Naive thymus-derived CD8-positive, alpha-beta T cell (primary cell): Measurements from ENCODE around the gene DSCAML1. TPM values are rescaled to one million over a fixed set of nuclear protein-coding genes. Genes with fewer than 3 reads are reported as not detected.

Experiments used
- ATAC-seq, 2 donors: fragments of 150-1000 bp; cut with Tn5 transposase in 1 of 2; sonication (Bioruptor Pico), chemical (Tn5 transposase) in 1 of 2; 1 replicate in 1 of 2; 2 replicates in 1 of 2; pipeline ENCODE4 v1.10.0; 2021; ENCODE audit warnings: mild to moderate bottlenecking in 2 of 2, moderate library complexity in 2 of 2
- POLR2A ChIA-PET: fragments of 350-600 bp; sonication (Branson Sonifier 250); formaldehyde crosslinking; loops from one replicate; lab custom pipeline; 2021; ENCODE audit warnings: antibody characterized with exemption; lab: Charles Lee
- DNase-seq, 10 donors: peaks; one replicate each; pipeline versions ENCODE4 v3.0.0 to v3.0.0-alpha.2; 2020 to 2022
- H3K27ac Mint-ChIP-seq, 10 donors: one replicate each; pipeline ENCODE4 v1.8.0; 2020 to 2022; ENCODE audit warnings: mild to moderate bottlenecking in 10 of 10, mixed read lengths in 10 of 10, moderate library complexity in 4 of 10, inconsistent platforms in 1 of 10
- H3K27me3 Mint-ChIP-seq, 5 donors: one replicate each; pipeline ENCODE4 v1.8.0; 2021 to 2022; ENCODE audit warnings: mixed read lengths in 5 of 5
- H3K36me3 Mint-ChIP-seq, 3 donors: one replicate each; pipeline ENCODE4 v1.8.0; 2020 to 2022; ENCODE audit warnings: mixed read lengths in 3 of 3, mild to moderate bottlenecking in 2 of 3, inconsistent platforms in 1 of 3
- H3K4me1 Mint-ChIP-seq, 4 donors: one replicate each; pipeline ENCODE4 v1.8.0; 2021 to 2022; ENCODE audit warnings: mixed read lengths in 4 of 4
- H3K4me3 Mint-ChIP-seq, 10 donors: one replicate each; pipeline ENCODE4 v1.8.0; 2020 to 2022; ENCODE audit warnings: mild to moderate bottlenecking in 10 of 10, mixed read lengths in 10 of 10, moderate library complexity in 6 of 10, inconsistent platforms in 1 of 10
- H3K9me3 Mint-ChIP-seq, 9 donors: one replicate each; pipeline ENCODE4 v1.8.0; 2020 to 2022; ENCODE audit warnings: mixed read lengths in 9 of 9, mild to moderate bottlenecking in 3 of 9, inconsistent platforms in 1 of 9, moderate library complexity in 1 of 9
- polyA plus RNA-seq, 3 donors: library from polyadenylated mRNA; unstranded; fragments of 300-500 nt; fragmentation: Illumina TruSeq; gene quantifications; one replicate each; pipeline ENCODE4 v1.2.3, GENCODE V29; 2021
- total RNA-seq, 8 experiments: library from RNA in 2 of 8; stranded (reverse) in 2 of 8; gene quantifications; one replicate each; pipeline ENCODE4 v1.2.3 and lab custom pipeline; 2021 to 2026

DSCAML1 gene
- total and polyA plus RNA-seq, 5 experiments from 2014 or later = 0.12 to 2.1 (median 0.15) TPM

DNA sequence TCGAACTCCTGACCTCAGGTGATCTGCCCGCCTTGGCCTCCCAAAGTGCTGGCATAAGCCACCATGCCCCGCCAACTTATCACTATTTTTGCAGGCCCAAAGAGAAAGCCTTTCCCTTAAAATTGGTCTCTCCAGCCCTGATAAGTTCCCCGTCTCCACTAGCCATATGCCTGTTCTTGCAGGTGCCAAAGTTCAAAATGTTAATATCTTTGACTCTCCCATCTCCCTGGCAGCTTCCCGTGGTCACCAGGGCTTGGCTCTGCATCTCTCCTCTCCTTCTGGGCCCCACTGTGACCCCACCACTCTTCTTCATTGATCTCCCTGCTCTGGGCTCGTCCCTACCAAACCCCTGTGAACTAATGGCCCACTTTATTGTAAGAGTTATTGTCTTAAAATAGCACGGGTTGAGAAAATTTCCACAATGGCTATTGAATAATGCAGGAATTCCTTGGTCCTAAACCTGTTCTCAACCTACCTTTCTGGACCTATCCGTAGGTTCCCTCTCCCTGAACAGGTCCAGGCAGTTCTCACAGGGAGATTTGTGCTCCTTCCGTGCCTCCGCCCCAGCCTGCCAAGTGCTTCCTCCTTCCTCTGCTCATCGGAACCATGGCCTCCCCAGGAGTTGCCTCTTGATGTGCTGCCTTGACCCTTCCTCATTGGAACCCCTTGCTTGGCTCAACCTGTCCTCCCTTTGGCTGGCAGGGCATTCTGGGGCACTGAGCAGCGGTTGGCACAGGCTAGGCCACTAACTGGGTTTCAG is 147.5 kb downstream of the DSCAML1 start:
- Mint-ChIP-seq H3K36me3 (no peaks in the 10 kb centered on the region), H3K27me3 (peaks cover 0 to 6% (median 0%) of the 10 kb centered on the region in 5 donors), H3K4me1 (no peaks in the 10 kb centered on the region), H3K27ac (peak overlapping the region in 2 of 10 donors; percentile 12 to 14), H3K9me3 (no peaks in the 10 kb centered on the region), H3K4me3 (no peak overlapping the region)
- ATAC-seq (no peak), DNase-seq (peak in 1 of 10 donors; percentile 44)
- POLR2A ChIA-PET = no interaction called here

DNA sequence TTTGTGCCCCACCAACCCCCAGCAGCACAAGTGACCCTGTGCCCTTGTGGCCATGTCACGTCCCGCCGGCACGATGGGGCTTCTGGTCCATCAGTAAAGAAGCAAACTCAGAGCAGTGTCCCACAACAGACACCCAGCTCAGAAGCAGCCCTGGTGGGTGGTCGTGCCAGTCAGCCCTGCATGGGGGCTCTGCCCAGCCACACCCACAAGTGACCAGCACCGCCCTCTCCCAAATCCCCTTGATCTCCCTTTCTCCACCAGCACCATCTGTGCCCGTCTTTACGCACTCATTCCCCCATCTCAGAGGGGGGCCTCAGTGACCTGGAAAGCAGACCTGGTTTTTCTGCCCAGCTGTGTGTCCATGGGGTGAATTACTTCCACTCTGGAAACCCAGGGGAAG is 149.1 kb downstream of the DSCAML1 start:
- POLR2A ChIA-PET = no interaction called here
- H3K4me3 Mint-ChIP-seq = no peak overlapping the region
- H3K9me3 Mint-ChIP-seq = no peaks in the 10 kb centered on the region
- H3K27me3 Mint-ChIP-seq = peaks cover 0 to 9% (median 3%) of the 10 kb centered on the region in 5 donors
- H3K27ac Mint-ChIP-seq = no peak overlapping the region
- no peak for ATAC-seq
- H3K36me3 Mint-ChIP-seq = no peaks in the 10 kb centered on the region
- DNase-seq = peak in 1 of 10 donors; percentile 45
- peaks cover 0 to under 1% (median 0%) of the 10 kb centered on the region in 4 donors for H3K4me1 Mint-ChIP-seq

DNA sequence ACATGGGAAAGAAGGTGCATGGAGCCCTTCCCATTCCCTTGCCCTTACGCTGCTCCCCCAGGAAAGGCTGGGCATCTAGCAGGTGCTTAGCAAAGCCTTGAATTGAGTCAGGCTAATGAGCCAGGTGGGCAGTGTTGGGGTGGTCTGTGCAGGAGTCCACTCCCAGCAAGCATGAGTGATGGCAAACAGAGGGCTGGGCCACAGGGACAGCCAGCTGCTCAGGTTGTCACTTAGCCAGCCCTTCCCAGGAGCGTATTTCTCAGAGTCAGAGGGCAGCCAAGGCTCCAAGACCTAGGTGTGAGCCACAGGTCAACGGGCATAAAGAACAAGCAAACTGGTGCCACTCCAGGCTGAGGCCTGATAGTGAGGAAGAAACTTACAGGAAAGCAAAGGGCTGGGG is 149.8 kb downstream of the DSCAML1 start:
- Mint-ChIP-seq H3K36me3 (no peaks in the 10 kb centered on the region), H3K4me3 (no peak overlapping the region), H3K27ac (no peak overlapping the region), H3K9me3 (no peaks in the 10 kb centered on the region), H3K4me1 (peaks cover 0 to 2% (median 0%) of the 10 kb centered on the region in 4 donors), H3K27me3 (peaks cover 0 to 10% (median 3%) of the 10 kb centered on the region in 5 donors)
- POLR2A ChIA-PET = no interaction called here
- DNase-seq (peak in 1 of 10 donors; percentile 32), ATAC-seq (no peak)

DNA sequence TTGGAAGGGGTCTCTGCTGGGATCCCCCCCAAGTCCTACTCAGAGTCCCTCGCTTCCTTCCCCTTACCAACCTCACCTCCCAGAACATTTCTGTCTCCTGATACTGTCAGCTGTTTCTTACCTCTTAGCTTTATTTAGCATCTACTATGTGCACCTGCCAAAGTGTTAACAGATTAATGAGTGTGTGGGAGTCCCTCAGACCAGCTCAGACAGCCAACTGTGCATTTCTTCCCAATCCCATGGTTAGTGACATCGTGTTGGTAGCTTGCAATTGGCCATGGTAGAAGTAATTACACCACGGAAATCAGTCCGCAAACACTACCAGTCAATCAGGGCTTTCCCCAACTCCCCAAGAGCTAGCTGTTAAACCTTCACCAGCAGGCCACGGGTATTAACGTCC is 150.6 kb downstream of the DSCAML1 start:
- H3K4me3 Mint-ChIP-seq = no peak overlapping the region
- no peak overlapping the region for H3K27ac Mint-ChIP-seq
- ATAC-seq (no peak), DNase-seq (peak in 1 of 10 donors; percentile 36)
- peaks cover under 1 to 14% (median 3%) of the 10 kb centered on the region in 5 donors for H3K27me3 Mint-ChIP-seq
- H3K9me3 Mint-ChIP-seq = no peaks in the 10 kb centered on the region
- H3K4me1 Mint-ChIP-seq = peaks cover 0 to 2% (median 0%) of the 10 kb centered on the region in 4 donors
- POLR2A ChIA-PET = no interaction called here
- H3K36me3 Mint-ChIP-seq = no peaks in the 10 kb centered on the region

DNA sequence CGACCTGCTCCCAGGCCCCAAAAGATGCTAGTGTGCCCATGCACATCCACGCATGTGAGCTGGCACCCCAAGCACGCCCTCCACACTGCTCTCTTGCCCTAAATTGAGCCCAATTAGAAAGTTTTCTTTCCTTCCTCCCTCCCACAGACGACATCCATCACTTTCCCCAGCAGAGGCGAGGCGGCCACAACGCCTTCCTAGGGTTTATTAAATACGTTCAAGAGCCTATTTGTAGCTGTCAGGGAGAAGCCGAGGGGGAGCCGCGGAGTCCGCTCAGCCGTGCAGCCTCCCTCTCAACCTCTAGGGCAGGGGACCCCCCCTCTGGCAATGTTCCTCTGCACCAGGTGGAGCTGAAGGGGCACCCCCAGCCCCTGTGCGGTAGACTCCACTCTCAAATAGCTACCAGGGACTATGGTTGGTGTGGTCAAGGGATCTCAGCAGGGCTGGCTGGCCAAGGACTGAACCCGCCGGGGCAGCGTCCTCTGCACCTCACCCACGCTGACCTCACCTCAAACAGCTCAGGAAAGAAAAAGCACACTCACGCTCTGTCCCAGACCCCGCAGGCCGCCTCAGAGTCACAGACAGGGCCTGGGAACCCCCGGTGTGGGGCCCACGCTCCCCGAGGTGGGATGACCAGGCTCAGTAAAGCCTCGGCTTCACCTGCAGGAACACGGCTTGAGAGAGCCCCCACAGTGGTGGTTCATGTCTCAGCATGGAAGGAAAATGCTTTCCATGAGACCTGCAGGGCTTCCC is 152.4 kb downstream of the DSCAML1 start:
- Mint-ChIP-seq H3K27ac (no peak overlapping the region), H3K4me1 (peaks cover 0 to 2% (median 0%) of the 10 kb centered on the region in 4 donors), H3K9me3 (no peaks in the 10 kb centered on the region), H3K4me3 (no peak overlapping the region), H3K36me3 (no peaks in the 10 kb centered on the region), H3K27me3 (peaks cover 5 to 18% (median 14%) of the 10 kb centered on the region in 5 donors)
- POLR2A ChIA-PET = no interaction called here
- DNase-seq = no peak
- no peak for ATAC-seq

DNA sequence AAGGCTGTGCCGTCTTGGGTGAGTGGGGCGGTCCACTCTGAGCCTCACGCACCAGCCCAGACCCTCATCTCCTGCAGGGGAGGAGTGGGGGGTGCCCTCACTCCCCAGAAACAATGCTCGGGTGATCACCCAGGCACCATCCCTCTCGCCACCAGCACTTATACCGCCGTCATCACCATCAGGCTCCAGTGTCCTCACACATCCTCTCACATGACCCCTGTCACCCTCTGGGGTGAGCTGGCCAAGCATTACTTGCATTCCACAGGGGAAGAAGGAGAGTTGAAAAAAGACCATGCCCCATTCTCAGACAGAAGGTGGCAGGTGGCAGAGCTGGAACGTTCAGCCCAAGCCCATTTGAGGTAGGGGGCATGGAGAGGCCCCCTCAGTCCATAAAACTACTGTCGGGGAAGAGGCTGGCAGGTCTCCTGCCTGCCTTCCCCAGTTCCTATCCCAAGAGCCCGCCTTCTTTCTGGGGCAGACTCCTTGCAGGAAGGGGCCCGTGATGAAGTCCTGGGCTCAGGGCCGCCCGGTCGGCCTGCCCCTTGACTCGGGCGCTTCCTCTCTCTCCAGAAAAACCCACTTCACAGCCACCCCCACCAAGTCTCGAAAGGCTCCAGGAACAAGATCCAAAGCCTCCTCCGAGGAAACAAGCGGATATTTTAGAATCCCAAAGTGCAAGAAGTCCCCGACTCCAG is 153.3 kb downstream of the DSCAML1 start:
- ATAC-seq = no peak
- peaks cover 0 to 2% (median 0%) of the 10 kb centered on the region in 4 donors for H3K4me1 Mint-ChIP-seq
- peaks cover 0 to under 1% (median 0%) of the 10 kb centered on the region in 9 donors for H3K9me3 Mint-ChIP-seq
- H3K27me3 Mint-ChIP-seq = peaks cover 5 to 18% (median 14%) of the 10 kb centered on the region in 5 donors
- POLR2A ChIA-PET = no interaction called here
- no peak overlapping the region for H3K27ac Mint-ChIP-seq
- no peaks in the 10 kb centered on the region for H3K36me3 Mint-ChIP-seq
- H3K4me3 Mint-ChIP-seq = no peak overlapping the region
- no peak for DNase-seq

DNA sequence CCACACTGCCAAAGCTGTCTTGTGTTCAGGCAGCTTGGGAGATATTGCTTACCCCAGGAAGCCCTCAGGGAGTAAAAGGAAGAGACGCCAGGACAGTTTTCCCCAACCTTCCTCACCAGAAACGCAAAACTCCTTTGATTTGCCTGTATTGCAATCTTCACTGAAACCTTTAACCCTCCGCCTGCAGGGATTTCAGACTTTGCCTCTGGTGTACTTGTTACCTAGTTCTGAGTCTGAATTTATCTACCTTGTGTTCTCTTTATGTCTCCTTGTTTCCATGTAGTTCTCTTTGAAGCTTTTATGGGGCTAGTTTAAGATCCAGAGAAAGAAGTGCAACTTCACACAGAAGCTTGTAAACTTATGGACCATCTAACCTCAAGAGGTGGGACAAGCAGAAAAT is 154.2 kb downstream of the DSCAML1 start:
- DNase-seq (no peak), ATAC-seq (no peak)
- Mint-ChIP-seq H3K4me3 (no peak overlapping the region), H3K9me3 (peaks cover 0 to 3% (median 0%) of the 10 kb centered on the region in 9 donors), H3K4me1 (peaks cover 0 to 2% (median 0%) of the 10 kb centered on the region in 4 donors), H3K36me3 (no peaks in the 10 kb centered on the region), H3K27ac (no peak overlapping the region), H3K27me3 (peaks cover 5 to 18% (median 14%) of the 10 kb centered on the region in 5 donors)
- POLR2A ChIA-PET = no interaction called here

DNA sequence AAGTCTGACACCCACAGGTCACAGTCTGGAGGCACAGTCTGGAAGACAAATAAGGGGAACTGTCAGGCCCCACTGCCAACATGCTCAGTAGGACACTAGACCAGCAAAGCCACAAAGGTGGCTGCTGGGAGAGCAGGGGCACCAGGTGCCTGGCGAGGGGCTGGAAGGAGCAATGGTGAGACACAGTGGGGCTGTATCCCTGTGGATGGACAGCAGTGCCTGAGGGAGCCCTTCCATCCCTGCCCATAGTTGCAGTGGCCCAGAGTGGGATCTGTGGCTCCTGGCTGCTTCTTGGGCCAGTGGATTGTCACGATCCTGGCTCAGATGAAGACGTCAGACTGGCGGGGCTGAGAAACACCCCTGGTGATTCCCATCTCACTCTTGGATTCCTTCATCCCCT is 154.6 kb downstream of the DSCAML1 start:
- H3K27ac Mint-ChIP-seq = no peak overlapping the region
- peaks cover 0 to 2% (median 0%) of the 10 kb centered on the region in 4 donors for H3K4me1 Mint-ChIP-seq
- POLR2A ChIA-PET = no interaction called here
- peaks cover 0 to 3% (median 0%) of the 10 kb centered on the region in 9 donors for H3K9me3 Mint-ChIP-seq
- no peaks in the 10 kb centered on the region for H3K36me3 Mint-ChIP-seq
- H3K27me3 Mint-ChIP-seq = peaks cover 5 to 18% (median 11%) of the 10 kb centered on the region in 5 donors
- no peak overlapping the region for H3K4me3 Mint-ChIP-seq
- DNase-seq (no peak), ATAC-seq (no peak)

DNA sequence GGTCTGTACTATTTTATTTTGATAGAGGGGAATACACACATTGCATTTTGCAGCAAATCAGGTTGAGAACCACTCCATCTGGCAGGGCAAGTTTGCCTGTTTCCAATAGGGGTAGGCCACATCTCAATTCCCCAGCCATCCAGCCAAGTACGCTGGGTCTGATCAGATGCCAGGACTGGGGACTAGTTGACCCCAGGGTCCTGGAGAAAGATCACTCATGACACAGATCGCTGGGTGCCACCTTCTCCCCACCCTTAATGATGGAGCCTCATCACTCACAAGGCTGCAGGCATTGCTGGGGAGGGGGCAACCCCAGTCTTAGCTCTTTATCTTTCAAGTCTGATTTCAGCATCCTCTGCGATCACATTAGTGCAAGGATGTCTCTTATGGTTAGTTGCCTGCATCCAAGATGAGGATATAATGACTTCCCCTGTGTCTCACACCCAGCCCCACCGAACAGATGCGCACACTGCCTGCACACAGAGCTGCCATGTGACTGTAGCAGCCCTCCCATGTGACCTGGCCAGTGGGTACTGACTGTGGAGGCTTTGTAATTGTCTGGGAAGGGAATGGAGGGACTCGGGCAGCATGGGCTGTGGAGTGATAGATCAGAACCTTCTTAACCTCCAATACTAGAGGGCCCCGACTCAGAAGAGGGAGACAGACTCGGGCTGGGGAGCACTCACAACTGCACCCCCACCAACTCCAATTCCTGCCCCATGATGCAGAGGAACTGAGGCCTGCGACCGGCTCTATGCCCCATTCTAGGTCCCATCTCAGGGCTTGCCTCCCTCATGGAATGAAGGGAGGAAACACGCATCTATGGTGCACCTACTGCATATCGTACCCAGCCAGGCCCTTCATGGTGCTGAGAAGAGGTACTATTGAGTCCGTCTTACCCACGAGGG is 155.8 kb downstream of the DSCAML1 start:
- H3K4me1 Mint-ChIP-seq = peaks cover 0 to 2% (median 0%) of the 10 kb centered on the region in 4 donors
- DNase-seq (no peak), ATAC-seq (no peak)
- POLR2A ChIA-PET = no interaction called here
- peaks cover 0 to 3% (median 0%) of the 10 kb centered on the region in 9 donors for H3K9me3 Mint-ChIP-seq
- H3K27ac Mint-ChIP-seq = no peak overlapping the region
- no peaks in the 10 kb centered on the region for H3K36me3 Mint-ChIP-seq
- peaks cover 2 to 18% (median 9%) of the 10 kb centered on the region in 5 donors for H3K27me3 Mint-ChIP-seq
- H3K4me3 Mint-ChIP-seq = no peak overlapping the region

DNA sequence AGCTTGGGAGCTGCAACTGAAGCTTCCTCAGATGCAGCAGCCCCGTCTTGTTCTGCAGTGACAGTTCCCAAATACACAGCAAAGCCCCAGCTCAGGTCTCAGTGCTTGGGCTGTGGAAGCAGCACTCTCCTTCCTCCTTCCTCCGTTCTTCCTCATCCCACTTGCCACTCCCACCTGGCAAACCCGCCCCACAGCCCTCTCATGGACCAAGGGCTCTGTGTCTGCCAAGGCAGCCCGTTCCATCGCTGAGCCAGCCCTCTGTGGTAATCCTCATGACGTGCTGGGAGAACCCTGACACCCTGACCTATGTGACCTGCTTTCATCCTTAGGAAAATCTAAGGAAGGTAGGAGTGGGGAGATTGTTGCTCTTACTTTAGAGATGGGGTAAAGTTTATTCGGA is 157.0 kb downstream of the DSCAML1 start:
- ATAC-seq = no peak
- Mint-ChIP-seq H3K27me3 (peaks cover 2 to 18% (median 9%) of the 10 kb centered on the region in 5 donors), H3K9me3 (peaks cover 0 to 3% (median 0%) of the 10 kb centered on the region in 9 donors), H3K36me3 (no peaks in the 10 kb centered on the region), H3K4me3 (no peak overlapping the region), H3K4me1 (peaks cover 0 to 2% (median 0%) of the 10 kb centered on the region in 4 donors), H3K27ac (no peak overlapping the region)
- POLR2A ChIA-PET = no interaction called here
- no peak for DNase-seq

DNA sequence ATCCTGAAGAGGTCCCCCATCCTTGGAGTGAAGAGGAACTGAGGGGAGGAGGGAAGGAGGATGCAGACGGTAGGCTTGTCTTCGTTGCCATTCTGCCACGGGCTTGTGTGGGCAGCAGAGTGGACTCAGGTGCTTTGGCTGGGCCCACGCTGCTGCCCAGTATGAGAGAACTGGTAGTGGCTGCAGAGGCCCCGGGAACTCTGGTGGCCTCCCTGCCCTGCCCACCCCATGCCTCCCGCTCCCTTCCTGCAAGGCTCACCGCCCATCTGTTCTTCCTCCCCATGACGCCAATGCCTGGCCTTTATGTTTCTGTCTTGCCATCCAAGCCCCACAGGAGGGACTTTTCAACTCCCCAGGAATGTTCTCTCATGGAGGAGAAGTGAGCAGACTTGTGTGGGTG is 157.4 kb downstream of the DSCAML1 start:
- POLR2A ChIA-PET = no interaction called here
- DNase-seq = no peak
- H3K4me3 Mint-ChIP-seq = no peak overlapping the region

More for the DNA sequence above, 157.4 kb downstream of the DSCAML1 start:
- Mint-ChIP-seq H3K27ac (no peak overlapping the region), H3K27me3 (peaks cover 2 to 18% (median 9%) of the 10 kb centered on the region in 5 donors), H3K9me3 (peaks cover 0 to 3% (median 0%) of the 10 kb centered on the region in 9 donors), H3K4me1 (peaks cover 0 to 2% (median 0%) of the 10 kb centered on the region in 4 donors), H3K36me3 (no peaks in the 10 kb centered on the region)
- ATAC-seq = no peak
